HCT116 (cell line): ENCODE measurements around the gene MBD5. TPM values are rescaled to one million over a fixed set of nuclear protein-coding genes. Genes with fewer than 3 reads are reported as not detected.

Experiments used
- ATAC-seq: fragments of 200-7000 bp; cut with Tn5 transposase; 2 replicates; pipeline ENCODE4 v1.9.1; 2020; ENCODE audit warnings: mild to moderate bottlenecking, moderate library complexity
- BruUV-seq: library from RNA; stranded (reverse); fragments of 400-500 nt; replicated peaks from 2 replicates; lab custom pipeline; 2021; lab: Mats Ljungman, UMichigan
- CTCF ChIA-PET: fragments of 300-600 bp; sonication (Branson Sonifier 250); formaldehyde crosslinking; loops from one replicate; lab custom pipeline; 2021; ENCODE audit warnings: antibody characterized with exemption; lab: Charles Lee
- POLR2A ChIA-PET: fragments of 300-600, 350-600 bp; sonication (Branson Sonifier 250); formaldehyde crosslinking; loops from one replicate; lab custom pipeline; 2021; ENCODE audit warnings: antibody characterized with exemption; lab: Charles Lee
- RAD21 ChIA-PET, 2 experiments: fragments of 300-600 bp; sonication (Branson Sonifier 250); formaldehyde crosslinking; loops; one replicate each; lab custom pipeline; 2023; ENCODE audit warnings: low total read pairs in 2 of 2; ENCODE audit not compliant: uncharacterized antibody in 2 of 2, unreplicated experiment in 2 of 2, low non-redundant PET in 1 of 2; lab: Charles Lee
- DNase-seq: peaks from one replicate; pipeline ENCODE4 v3.0.0-alpha.2; 2010; ENCODE audit warnings: low read depth, low spot score
- H2AFZ ChIP-seq: fragments of 200-600 bp; shearing (Covaris generic), sonication (generic); 2 replicates; pipeline ENCODE4 v1.6.1; 2017; ENCODE audit warnings: low read depth, mixed run types, mixed read lengths, antibody characterized with exemption, low read length; ENCODE audit not compliant: poor library complexity, severe bottlenecking
- H3K27ac ChIP-seq: 2 replicates; pipeline ENCODE4 v1.5.1; 2012; ENCODE audit warnings: low read depth, low read length
- H3K27me3 ChIP-seq: fragments of 200-600 bp; sonication (generic); 2 replicates; pipeline ENCODE4 v1.6.1; 2016; ENCODE audit warnings: mixed run types, low read length, mixed read lengths; ENCODE audit not compliant: insufficient read depth
- H3K36me3 ChIP-seq, 2 experiments: fragments of 200-500 bp in 1 of 2; fragments of 200-600 bp in 1 of 2; sonication (Bioruptor generic) in 1 of 2; sonication (generic) in 1 of 2; 2 replicates each; pipeline versions ENCODE4 v1.5.1 to v1.6.1; 2014 to 2016; ENCODE audit warnings: low read length in 2 of 2, inconsistent platforms in 1 of 2, mixed read lengths in 1 of 2, mixed run types in 1 of 2; ENCODE audit not compliant: insufficient read depth in 2 of 2, control insufficient read depth in 1 of 2
- H3K4me1 ChIP-seq, 2 experiments: fragments of 200-600 bp in 1 of 2; sonication (generic) in 1 of 2; 2 replicates each; pipeline versions ENCODE4 v1.5.1 to v1.6.1; 2012 to 2017; ENCODE audit warnings: low read length in 2 of 2, inconsistent platforms in 1 of 2, mild to moderate bottlenecking in 1 of 2, mixed read lengths in 1 of 2, mixed run types in 1 of 2, moderate library complexity in 1 of 2; ENCODE audit not compliant: insufficient read depth in 2 of 2, control insufficient read depth in 1 of 2
- H3K4me2 ChIP-seq: fragments of 200-600 bp; sonication (generic); 2 replicates; pipeline ENCODE4 v1.6.1; 2017; ENCODE audit warnings: mixed run types, low read length, mixed read lengths
- H3K4me3 ChIP-seq, 2 experiments: fragments of 200-600 bp in 1 of 2; sonication (generic) in 1 of 2; replicated peaks in 1 of 2; 2 replicates each; pipeline ENCODE4 v1.5.1; 2011 to 2016; ENCODE audit warnings: low read length in 2 of 2, control low read depth in 1 of 2, low read depth in 1 of 2, mild to moderate bottlenecking in 1 of 2, mixed read lengths in 1 of 2, mixed run types in 1 of 2
- H3K79me2 ChIP-seq: fragments of 200-600 bp; sonication (generic); 2 replicates; pipeline ENCODE4 v1.6.1; 2017; ENCODE audit warnings: mild to moderate bottlenecking, mixed run types, low read length, moderate library complexity, mixed read lengths; ENCODE audit not compliant: insufficient read depth
- H3K9ac ChIP-seq: fragments of 200-600 bp; sonication (generic); 2 replicates; pipeline ENCODE4 v1.6.1; 2016; ENCODE audit warnings: low read length, mixed read lengths
- H3K9me2 ChIP-seq: fragments of 200-600 bp; sonication (generic), shearing (Covaris generic); 2 replicates; pipeline ENCODE4 v1.6.1; 2017; ENCODE audit warnings: mixed run types, mild to moderate bottlenecking, moderate library complexity; ENCODE audit not compliant: insufficient read depth
- H3K9me3 ChIP-seq, 2 experiments: fragments of 200-500 bp in 1 of 2; fragments of 200-600 bp in 1 of 2; sonication (Bioruptor generic) in 1 of 2; sonication (generic) in 1 of 2; 2 replicates each; pipeline ENCODE4 v1.6.1; 2014 to 2017; ENCODE audit warnings: low read length in 2 of 2, mixed read lengths in 2 of 2, inconsistent platforms in 1 of 2, low read depth in 1 of 2, mild to moderate bottlenecking in 1 of 2, mixed run types in 1 of 2, moderate library complexity in 1 of 2; ENCODE audit not compliant: control insufficient read depth in 1 of 2, insufficient read depth in 1 of 2
- H4K20me1 ChIP-seq: fragments of 200-600 bp; sonication (generic), shearing (Covaris generic); 2 replicates; pipeline ENCODE4 v1.6.1; 2017; ENCODE audit warnings: mixed run types, mild to moderate bottlenecking, moderate library complexity; ENCODE audit not compliant: insufficient read depth
- ATF3 ChIP-seq: IDR thresholded peaks from 2 replicates; pipeline ENCODE4 v1.6.1; 2012
- CBX3 ChIP-seq: IDR thresholded peaks from 2 replicates; pipeline ENCODE4 v1.6.1; 2012; ENCODE audit warnings: low read depth
- CTCF ChIP-seq, 3 experiments: fragments of 200-600 bp in 1 of 3; sonication (generic) in 1 of 3; IDR thresholded peaks in 2 of 3; conservative IDR thresholded peaks in 1 of 3; 2 replicates each; pipeline ENCODE4 v1.5.1; 2012 to 2017; ENCODE audit warnings: low read depth in 2 of 3, low read length in 2 of 3, antibody characterized with exemption in 1 of 3, borderline replicate concordance in 1 of 3, control low read depth in 1 of 3, mild to moderate bottlenecking in 1 of 3, mixed read lengths in 1 of 3, mixed run types in 1 of 3, moderate library complexity in 1 of 3; ENCODE audit not compliant: insufficient read depth in 1 of 3
- EGR1 ChIP-seq: IDR thresholded peaks from 2 replicates; pipeline ENCODE4 v1.6.1; 2012; ENCODE audit warnings: low read depth
- EZH2phosphoT487 ChIP-seq: fragments of 200-600 bp; IDR thresholded peaks from 2 replicates; pipeline ENCODE4 v1.6.1; 2018; ENCODE audit warnings: antibody characterized with exemption, borderline replicate concordance
- FOSL1 ChIP-seq: IDR thresholded peaks from 2 replicates; pipeline ENCODE4 v1.6.1; 2012; ENCODE audit warnings: low read depth
- MAX ChIP-seq: IDR thresholded peaks from 2 replicates; pipeline ENCODE4 v1.6.1; 2012
- POLR2AphosphoS5 ChIP-seq: IDR thresholded peaks from 2 replicates; pipeline ENCODE4 v1.6.1; 2011; ENCODE audit warnings: mild to moderate bottlenecking, low read depth, low read length, moderate library complexity
- RAD21 ChIP-seq: IDR thresholded peaks from 2 replicates; pipeline ENCODE4 v1.6.1; 2012; ENCODE audit warnings: low read depth, mild to moderate bottlenecking
- REST ChIP-seq: IDR thresholded peaks from 2 replicates; pipeline ENCODE4 v1.6.1; 2012; ENCODE audit warnings: low read depth
- SP1 ChIP-seq: IDR thresholded peaks from 2 replicates; pipeline ENCODE4 v1.6.1; 2012; ENCODE audit warnings: low read depth
- SRF ChIP-seq: IDR thresholded peaks from 2 replicates; pipeline ENCODE4 v1.6.1; 2012; ENCODE audit warnings: low read depth
- YY1 ChIP-seq: IDR thresholded peaks from 2 replicates; pipeline ENCODE4 v1.6.1; 2011; ENCODE audit warnings: low read length, low read depth, moderate library complexity, mild to moderate bottlenecking; ENCODE audit not compliant: insufficient replicate concordance; ENCODE audit errors: extremely low read depth
- ZFX ChIP-seq: fragments of 450-650 bp; IDR thresholded peaks from 2 replicates; pipeline ENCODE4 v1.6.1; 2017
- intact Hi-C: fragments of 100-400 bp; cut with micrococcal nuclease; formaldehyde crosslinking; loops from 2 replicates; pipeline ENCODE4 v1.10.0; 2022
- total RNA-seq: library from RNA; stranded (reverse); gene quantifications from one replicate; pipeline ENCODE4 v1.2.1, GENCODE V29; 2021; ENCODE audit not compliant: unreplicated experiment

MBD5 gene
- total RNA-seq, 1 experiment from 2014 or later, result 20.5 TPM

- TF ChIP-seq REST (no peak), ZFX (no peak), FOSL1 (no peak), EZH2phosphoT487 (no peak), MAX (no peak)
- TF ChIP-seq, all 23 proteins: peak for 0
- ATAC-seq (no peak), DNase-seq (no peak)
- no peak overlapping the region for H3K4me3 ChIP-seq
- H4K20me1 ChIP-seq, result no peaks in the 10 kb centered on the region
- H3K9me3 ChIP-seq, result peaks cover 0 to 2% of the 10 kb centered on the region in 2 experiments; a peak in 2 of 4 replicates
- no peaks in the 10 kb centered on the region for H3K36me3 ChIP-seq
- H3K9ac ChIP-seq, result no peak overlapping the region
- RAD21 ChIA-PET, result no interaction called here
- no TSS peak for BruUV-seq
- CTCF ChIA-PET, result no interaction called here
- POLR2A ChIA-PET, result no interaction called here
- H3K79me2 ChIP-seq, result no peaks in the 10 kb centered on the region
- H3K4me1 ChIP-seq, result no peaks in the 10 kb centered on the region
- intact Hi-C loops, result no loop called here
- no peak overlapping the region for H3K4me2 ChIP-seq
- no peak overlapping the region for H3K27ac ChIP-seq
- no peaks in the 10 kb centered on the region for H3K27me3 ChIP-seq
- no peak overlapping the region for H2AFZ ChIP-seq
- H3K9me2 ChIP-seq, result no peaks in the 10 kb centered on the region
Observed at GRCh38 chr2:148234143-148234542, 213.3 kb downstream of the MBD5 start.

GRCh38 chr2:148237911-148238310 is 217.0 kb downstream of the MBD5 start:
- no peaks in the 10 kb centered on the region for H3K27me3 ChIP-seq
- peaks cover 0 to 2% of the 10 kb centered on the region in 2 experiments; a peak in 2 of 4 replicates for H3K9me3 ChIP-seq
- no peaks in the 10 kb centered on the region for H3K4me1 ChIP-seq
- ATAC-seq, result no peak
- no peaks in the 10 kb centered on the region for H4K20me1 ChIP-seq
- ChIA-PET CTCF (no interaction called here), RAD21 (no interaction called here), POLR2A (no interaction called here)
- intact Hi-C loops, result no loop called here
- no peak overlapping the region for H3K27ac ChIP-seq
- no peak overlapping the region for H2AFZ ChIP-seq
- BruUV-seq, result no TSS peak
- no peak for DNase-seq
- no peak overlapping the region for H3K4me3 ChIP-seq
- no peak overlapping the region for H3K4me2 ChIP-seq
- no peaks in the 10 kb centered on the region for H3K9me2 ChIP-seq
- TF ChIP-seq RAD21 (no peak), CBX3 (no peak), SP1 (no peak), SRF (no peak), EGR1 (no peak), CTCF (IDR thresholded peaks at IDR 0.05 in 2 of 3, conservative IDR thresholded peaks at IDR 0.05 in 1 of 3; ENCODE audit: borderline replicate concordance in 1 of 3, insufficient read depth in 1 of 3, low read depth in 2 of 3, low read length in 2 of 3) (no peak), MAX (no peak), YY1 (no peak), FOSL1 (no peak), ATF3 (no peak), POLR2AphosphoS5 (no peak)
- no peaks in the 10 kb centered on the region for H3K79me2 ChIP-seq
- no peak overlapping the region for H3K9ac ChIP-seq
- no peaks in the 10 kb centered on the region for H3K36me3 ChIP-seq
